ENCODE results near the gene TRIM4.
"Not testable (repeated sequence)": the region's sequence is repeated elsewhere in the genome, so short reads cannot be mapped to it uniquely, and the experiment has no call there.

TRIM4 gene

DNA sequence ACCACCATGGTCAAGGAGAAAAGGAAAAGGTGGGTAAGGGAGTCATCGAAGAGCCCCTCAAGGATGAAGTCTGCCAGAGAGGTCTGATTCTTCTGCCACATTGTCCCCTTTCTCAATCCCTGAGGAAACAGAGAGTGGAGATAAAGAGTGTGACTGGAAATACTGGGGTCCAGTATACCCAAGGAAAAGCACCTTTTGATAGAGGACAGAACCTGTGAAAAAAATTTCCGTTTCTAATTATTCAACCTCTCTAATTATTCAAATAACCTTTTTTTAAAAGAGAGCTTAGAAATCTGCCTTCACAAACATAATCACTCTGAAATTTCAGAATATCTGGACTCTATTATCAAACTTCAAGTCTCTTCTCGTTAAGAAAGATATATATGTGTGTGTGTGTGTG, 42.4 kb downstream of the TRIM4 start, which contains the start of gene OR2AE1:
TSS of gene OR2AE1 (minus strand) at position 101 of the 400 bp plus-strand sequence. CDS start at position 101, 0 bp downstream.
- POLR2A ChIA-PET = interaction anchor here (0.6 kb wide), 1 partner anchor 206 kb away, joined by 8 read pairs; no protein-coding TSS in a partner anchor
- CTCF ChIA-PET = interaction anchor here (1.4 kb wide), 1 partner anchor 19 kb away, joined by 3 read pairs; no protein-coding TSS in a partner anchor

DNA sequence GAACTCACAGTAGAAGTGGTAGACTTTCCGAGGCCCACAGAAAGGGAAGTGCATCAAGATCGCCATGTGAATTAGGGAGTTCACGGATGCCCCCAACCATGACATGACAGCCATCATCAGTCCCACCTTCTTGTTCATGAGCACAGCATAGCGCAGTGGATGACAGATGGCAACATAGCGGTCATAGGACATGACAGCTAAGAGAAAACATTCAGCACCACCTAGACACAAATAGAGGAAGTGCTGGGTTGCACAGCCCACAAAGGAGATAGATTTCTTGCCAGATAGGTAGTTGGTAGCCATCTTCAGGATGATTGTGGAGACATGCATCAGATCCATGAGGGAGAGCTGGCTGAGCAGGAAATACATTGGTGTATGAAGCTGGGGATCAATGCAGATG, 42.8 kb downstream of the TRIM4 start:
- ChIA-PET POLR2A (no interaction called here), CTCF (interaction anchor here (1.4 kb wide), 1 partner anchor 19 kb away, joined by 3 read pairs; no protein-coding TSS in a partner anchor)
- TF ChIP-seq, protein P1, sequence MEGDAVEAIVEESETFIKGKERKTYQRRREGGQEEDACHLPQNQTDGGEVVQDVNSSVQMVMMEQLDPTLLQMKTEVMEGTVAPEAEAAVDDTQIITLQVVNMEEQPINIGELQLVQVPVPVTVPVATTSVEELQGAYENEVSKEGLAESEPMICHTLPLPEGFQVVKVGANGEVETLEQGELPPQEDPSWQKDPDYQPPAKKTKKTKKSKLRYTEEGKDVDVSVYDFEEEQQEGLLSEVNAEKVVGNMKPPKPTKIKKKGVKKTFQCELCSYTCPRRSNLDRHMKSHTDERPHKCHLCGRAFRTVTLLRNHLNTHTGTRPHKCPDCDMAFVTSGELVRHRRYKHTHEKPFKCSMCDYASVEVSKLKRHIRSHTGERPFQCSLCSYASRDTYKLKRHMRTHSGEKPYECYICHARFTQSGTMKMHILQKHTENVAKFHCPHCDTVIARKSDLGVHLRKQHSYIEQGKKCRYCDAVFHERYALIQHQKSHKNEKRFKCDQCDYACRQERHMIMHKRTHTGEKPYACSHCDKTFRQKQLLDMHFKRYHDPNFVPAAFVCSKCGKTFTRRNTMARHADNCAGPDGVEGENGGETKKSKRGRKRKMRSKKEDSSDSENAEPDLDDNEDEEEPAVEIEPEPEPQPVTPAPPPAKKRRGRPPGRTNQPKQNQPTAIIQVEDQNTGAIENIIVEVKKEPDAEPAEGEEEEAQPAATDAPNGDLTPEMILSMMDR (IDR thresholded peaks at IDR 0.05; ENCODE audit: control extremely low read depth, extremely low read depth, low read depth, missing control alignments) = no peak

More for the DNA sequence above, 42.4 kb downstream of the TRIM4 start, which contains the start of gene OR2AE1:
- no peak for DNase-seq (ENCODE audit: extremely low spot score)
- TF ChIP-seq, protein P1 (IDR thresholded peaks at IDR 0.05; ENCODE audit: control extremely low read depth, extremely low read depth, low read depth, missing control alignments) = no peak

DNA sequence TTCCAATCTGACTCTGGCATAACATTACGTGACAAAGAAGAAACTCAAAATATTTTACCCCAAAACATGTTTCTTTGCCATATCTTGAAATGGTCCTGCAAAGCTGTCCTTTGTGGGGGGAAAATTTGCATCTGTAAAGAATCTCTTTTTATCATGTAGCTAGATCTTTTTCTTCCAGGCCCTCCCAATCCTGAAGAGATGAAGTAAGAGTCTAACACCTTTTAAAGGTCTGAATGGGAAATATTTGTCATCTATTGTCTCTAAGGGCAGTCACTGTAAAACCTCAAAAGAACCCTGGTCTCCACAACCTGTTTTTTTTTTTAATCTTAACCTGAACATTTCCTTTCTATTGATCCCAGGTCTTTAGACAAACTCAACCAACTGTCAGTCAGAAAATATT, 51.1 kb downstream of the TRIM4 start:
- no peak for DNase-seq (ENCODE audit: extremely low spot score)
- ChIA-PET POLR2A (no interaction called here), CTCF (no interaction called here)
- TF ChIP-seq, protein P1 (IDR thresholded peaks at IDR 0.05; ENCODE audit: control extremely low read depth, extremely low read depth, low read depth, missing control alignments) = no peak

More for the DNA sequence above, 42.8 kb downstream of the TRIM4 start:
- no peak for DNase-seq (ENCODE audit: extremely low spot score)

DNA sequence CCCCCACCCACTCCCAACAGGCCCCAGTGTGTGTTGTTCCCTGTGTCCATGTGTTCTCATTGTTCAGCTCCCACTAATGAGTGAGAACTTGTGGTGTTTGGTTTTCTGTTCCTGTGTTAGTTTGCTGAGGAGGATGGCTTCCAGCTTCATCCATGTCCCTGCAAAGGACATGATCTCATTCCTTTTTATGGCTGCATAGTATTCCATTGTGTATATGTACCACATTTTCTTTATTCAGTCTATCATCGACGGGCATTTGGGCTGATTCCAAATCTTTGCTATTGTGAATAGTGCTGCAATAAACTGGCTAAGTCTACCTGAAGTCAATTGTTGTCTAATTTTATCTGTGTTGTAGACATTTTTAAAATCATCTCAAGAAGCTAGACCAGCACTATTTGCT, 51.9 kb downstream of the TRIM4 start:
- DNase-seq (ENCODE audit: extremely low spot score); CTCF ChIA-PET; POLR2A ChIA-PET: not testable (repeated sequence)

DNA sequence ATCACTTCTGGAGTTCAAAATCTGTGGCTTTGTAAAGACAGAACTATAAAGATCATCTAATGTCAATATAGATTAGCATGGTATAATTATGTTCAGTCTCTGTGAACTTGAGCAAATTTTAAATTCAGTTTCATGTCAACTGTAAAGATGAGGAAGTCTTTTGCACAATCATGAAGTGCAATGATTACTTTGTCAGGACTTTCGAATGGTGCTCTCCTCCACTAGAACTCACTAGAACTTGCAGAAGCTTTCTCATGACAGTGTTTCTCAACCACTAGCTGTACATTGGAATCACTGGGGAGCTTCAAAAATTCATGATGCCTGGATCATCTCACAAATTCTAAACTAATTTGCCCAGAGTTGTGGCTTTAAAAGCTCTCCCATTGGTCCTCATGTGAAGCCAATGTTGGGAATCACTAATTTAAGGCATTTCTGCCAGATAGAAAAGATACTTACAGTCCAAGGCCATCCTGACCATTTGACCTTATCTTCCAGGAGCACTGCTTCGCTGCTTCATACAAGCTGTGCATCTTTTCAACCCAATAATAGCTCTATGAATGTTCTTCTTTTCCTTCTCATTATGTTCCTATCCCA, 55.4 kb downstream of the TRIM4 start:
- TF ChIP-seq, protein P1 (IDR thresholded peaks at IDR 0.05; ENCODE audit: control extremely low read depth, extremely low read depth, low read depth, missing control alignments) = no peak
- POLR2A ChIA-PET = no interaction called here
- CTCF ChIA-PET = no interaction called here
- no peak for DNase-seq (ENCODE audit: extremely low spot score)

DNA sequence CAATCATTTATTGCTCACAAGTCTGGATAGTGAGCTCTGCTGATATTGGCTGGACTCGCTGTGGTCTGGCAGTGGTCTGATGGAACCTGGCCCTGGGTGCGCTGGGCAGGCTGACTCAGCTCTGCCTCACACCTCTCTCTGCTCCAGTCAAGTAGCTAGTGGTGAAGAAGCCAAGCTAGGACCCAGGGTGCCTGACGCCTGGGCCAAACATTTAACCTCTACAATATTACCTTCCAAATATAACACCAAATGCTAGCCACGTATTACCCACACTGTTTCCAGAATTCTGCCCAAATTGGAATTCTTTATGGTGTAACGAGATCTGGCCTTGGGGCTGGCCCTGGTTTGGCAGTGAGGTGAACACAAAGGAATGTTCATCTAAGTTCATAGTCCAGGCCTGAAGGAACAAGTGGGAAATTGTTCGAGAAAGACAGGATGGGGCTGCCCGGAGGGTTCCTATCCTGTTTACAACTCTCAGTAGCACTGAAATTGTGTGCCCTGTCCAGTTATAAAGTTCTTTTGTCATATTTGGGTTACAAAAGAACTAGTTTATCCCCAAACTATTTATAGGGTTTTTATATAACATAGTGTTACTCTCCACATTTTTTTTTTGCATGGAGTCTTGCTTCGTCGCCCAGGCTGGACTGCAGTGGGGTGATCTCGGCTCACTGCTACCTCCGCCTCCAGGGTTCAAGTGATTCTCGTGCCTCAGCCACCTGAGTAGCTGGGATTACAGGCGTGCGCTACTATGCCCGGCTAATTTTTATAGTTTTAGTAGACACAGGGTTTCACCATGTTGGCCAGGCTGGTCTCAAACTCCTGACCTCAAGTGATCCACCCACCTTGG, 58.8 kb downstream of the TRIM4 start:
- CTCF ChIA-PET = no interaction called here
- POLR2A ChIA-PET = no interaction called here
- DNase-seq (ENCODE audit: extremely low spot score) = no peak
- TF ChIP-seq, protein P1 (IDR thresholded peaks at IDR 0.05; ENCODE audit: control extremely low read depth, extremely low read depth, low read depth, missing control alignments) = no peak

DNA sequence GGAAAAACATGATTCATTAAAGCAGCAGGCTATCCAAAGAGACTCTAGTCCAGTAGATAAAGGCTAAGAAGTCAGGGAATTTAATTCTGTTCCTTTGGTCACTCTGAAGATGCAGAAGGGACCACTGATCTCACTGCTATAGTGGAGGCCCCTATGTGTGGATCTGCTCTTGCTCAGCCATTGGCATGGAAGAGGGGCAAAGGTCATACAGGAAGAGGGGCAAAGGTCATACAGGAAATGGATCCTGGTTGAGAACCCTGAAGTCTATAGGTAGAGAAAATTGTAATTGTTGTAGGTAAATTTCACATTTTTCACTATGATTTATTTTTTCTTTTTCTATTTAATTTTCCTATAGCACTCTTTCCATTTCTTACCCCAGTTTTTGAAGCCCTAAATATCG, 64.1 kb downstream of the TRIM4 start:
- TF ChIP-seq, protein P1 (IDR thresholded peaks at IDR 0.05; ENCODE audit: control extremely low read depth, extremely low read depth, low read depth, missing control alignments) = no peak
- ChIA-PET CTCF (interaction anchor here (0.9 kb wide), 1 partner anchor 14 kb away, joined by 3 read pairs; no protein-coding TSS in a partner anchor), POLR2A (no interaction called here)
- no peak for DNase-seq (ENCODE audit: extremely low spot score)

All from GM10248 (cell line).